ENCODE data around the gene SDF4.

GRCh38 chr1:1225238-1225845 lies 6.5 kb downstream of the SDF4 start:
- TF ChIP-seq CTCF (conservative IDR thresholded peaks at IDR 0.05; ENCODE audit: low read depth, low read length) (no peak), POLR2A (IDR thresholded peaks at IDR 0.05; ENCODE audit: low read depth, low read length) (no peak), RAD21 (IDR thresholded peaks at IDR 0.05; ENCODE audit: low read length) (no peak), MXI1 (IDR thresholded peaks at IDR 0.05; ENCODE audit: borderline replicate concordance, low read depth, low read length) (no peak), MAZ (IDR thresholded peaks at IDR 0.05; ENCODE audit: borderline replicate concordance, low read depth, low read length) (no peak), CHD1 (IDR thresholded peaks at IDR 0.05; ENCODE audit: low read depth, low read length) (no peak), ELK1 (IDR thresholded peaks at IDR 0.05; ENCODE audit: borderline replicate concordance, low read depth, low read length) (no peak), RFX5 (IDR thresholded peaks at IDR 0.05; ENCODE audit: low read depth, low read length) (no peak), SMC3 (IDR thresholded peaks at IDR 0.05; ENCODE audit: low read depth, low read length) (no peak)

All from IMR-90 (cell line).